Prostate gland (tissue), 2 donors: ENCODE data around the gene RBM27. TPM values are rescaled to one million over a fixed set of nuclear protein-coding genes. Genes with fewer than 3 reads are reported as not detected.

ENCODE experiments used
- DNase-seq: peaks from one replicate; pipeline ENCODE4 v3.0.0-alpha.2; 2019; ENCODE audit warnings: low spot score
- H3K27ac ChIP-seq, 2 donors: fragments of 200-600 bp; sonication (generic); 2 replicates each; pipeline ENCODE4 v1.5.1; 2017 to 2019
- H3K27me3 ChIP-seq: fragments of 200-600 bp; sonication (generic); replicated peaks from 2 replicates; pipeline ENCODE4 v1.5.1; 2019; ENCODE audit not compliant: insufficient read depth
- H3K36me3 ChIP-seq, 2 donors: fragments of 200-600 bp; sonication (generic); 1 replicate in 1 of 2; 2 replicates in 1 of 2; pipeline versions ENCODE4 v1.5.1 to v1.8.1; 2017 to 2019
- H3K4me1 ChIP-seq: fragments of 200-600 bp; sonication (generic); replicated peaks from 2 replicates; pipeline ENCODE4 v1.5.1; 2019
- H3K4me3 ChIP-seq, 2 donors: fragments of 200-600 bp; sonication (generic); 2 replicates each; pipeline ENCODE4 v1.5.1; 2017 to 2019
- H3K9me3 ChIP-seq: fragments of 200-600 bp; sonication (generic); 2 replicates; pipeline ENCODE4 v1.5.1; 2017
- CTCF ChIP-seq, 4 experiments: fragments of 200-600 bp in 2 of 4; fragments of 450-650 bp in 2 of 4; sonication (generic) in 2 of 4; IDR thresholded peaks; 1 replicate in 3 of 4; 2 replicates in 1 of 4; pipeline ENCODE4 v1.5.1; 2016 to 2019; ENCODE audit warnings: antibody characterized with exemption in 4 of 4, mild to moderate bottlenecking in 2 of 4, moderate library complexity in 2 of 4
- POLR2A ChIP-seq: fragments of 450-650 bp; IDR thresholded peaks from one replicate; pipeline ENCODE4 v1.6.1; 2016; ENCODE audit warnings: antibody characterized with exemption, mild to moderate bottlenecking
- POLR2AphosphoS5 ChIP-seq: sonication (generic); formaldehyde crosslinking; IDR thresholded peaks from one replicate; pipeline ENCODE4 v1.6.1; 2017; ENCODE audit warnings: antibody characterized with exemption
- WGBS: methylation state at CpG from one replicate; pipeline ENCODE4 v1.1.5; 2018; 5-methylcytosine and 5-hydroxymethylcytosine counted together
- intact Hi-C: fragments of 100-400 bp; cut with DNase I; formaldehyde crosslinking; loops from one replicate; pipeline ENCODE4 v1.14.2; 2022
- small RNA-seq, 2 donors: library from RNA; depleted of rRNA; stranded (forward); fragments of <200 nt; gene quantifications; one replicate each; pipeline ENCODE3, GENCODE V24; 2016
- total RNA-seq, 2 donors: library from RNA; depleted of rRNA; stranded (reverse); fragments of >200 nt; gene quantifications; one replicate each; pipeline ENCODE4 v1.1.0, GENCODE V29; 2016

RBM27 gene
- total RNA-seq, 2 donors from 2014 or later, result 20.9 to 58.9 TPM

GRCh38 chr5:146238973-146239372, 35.6 kb downstream of the RBM27 start:
- no peak overlapping the region for H3K4me3 ChIP-seq
- no peaks in the 10 kb centered on the region for H3K9me3 ChIP-seq
- DNase-seq, result no peak
- no peaks in the 10 kb centered on the region for H3K27me3 ChIP-seq
- H3K27ac ChIP-seq, result no peak overlapping the region
- H3K4me1 ChIP-seq, result no peaks in the 10 kb centered on the region
- no peaks in the 10 kb centered on the region for H3K36me3 ChIP-seq
- intact Hi-C loops, result no loop called here
- no peak for TF ChIP-seq POLR2A
- no peak for TF ChIP-seq CTCF (IDR thresholded peaks at IDR 0.05)
- TF ChIP-seq POLR2AphosphoS5, result no peak
- WGBS, result 60% methylated on average over 1 of the region's 1 CpG

GRCh38 chr5:146240951-146241350, 37.5 kb downstream of the RBM27 start:
- no peaks in the 10 kb centered on the region for H3K9me3 ChIP-seq
- H3K27me3 ChIP-seq, result no peaks in the 10 kb centered on the region
- H3K27ac ChIP-seq, result no peak overlapping the region
- DNase-seq, result no peak
- TF ChIP-seq POLR2AphosphoS5 (no peak), POLR2A (no peak), CTCF (IDR thresholded peaks at IDR 0.05) (no peak)
- H3K4me3 ChIP-seq, result no peak overlapping the region
- WGBS, result 82% methylated on average over 2 of the region's 2 CpGs
- no peaks in the 10 kb centered on the region for H3K36me3 ChIP-seq
- intact Hi-C loops, result no loop called here
- no peaks in the 10 kb centered on the region for H3K4me1 ChIP-seq

- no peaks in the 10 kb centered on the region for H3K27me3 ChIP-seq
- TF ChIP-seq POLR2AphosphoS5 (no peak), POLR2A (no peak), CTCF (IDR thresholded peaks at IDR 0.05) (no peak)
- intact Hi-C loops, result no loop called here
- H3K27ac ChIP-seq, result no peak overlapping the region
- WGBS, result 85% methylated on average over 3 of the region's 3 CpGs
- no peaks in the 10 kb centered on the region for H3K36me3 ChIP-seq
- no peak for DNase-seq
- H3K9me3 ChIP-seq, result no peaks in the 10 kb centered on the region
- no peaks in the 10 kb centered on the region for H3K4me1 ChIP-seq
- no peak overlapping the region for H3K4me3 ChIP-seq
Observed at GRCh38 chr5:146243247-146243646, 39.8 kb downstream of the RBM27 start.

GRCh38 chr5:146248561-146248960, 45.2 kb downstream of the RBM27 start:
- Histone ChIP-seq H3K36me3 (no peaks in the 10 kb centered on the region), H3K27ac (no peak overlapping the region), H3K27me3 (no peaks in the 10 kb centered on the region), H3K4me3 (no peak overlapping the region), H3K4me1 (no peaks in the 10 kb centered on the region), H3K9me3 (no peaks in the 10 kb centered on the region)
- TF ChIP-seq POLR2A, result no peak
- TF ChIP-seq POLR2AphosphoS5, result no peak
- TF ChIP-seq CTCF (IDR thresholded peaks at IDR 0.05), result no peak
- intact Hi-C loops, result no loop called here
- no peak for DNase-seq
- 100% methylated on average over 5 of the region's 5 CpGs for WGBS

- WGBS, result 97% methylated on average over 4 of the region's 4 CpGs
- intact Hi-C loops, result no loop called here
Observed at GRCh38 chr5:146249801-146250200, 46.4 kb downstream of the RBM27 start.

More at GRCh38 chr5:146249801-146250200, 46.4 kb downstream of the RBM27 start:
- Histone ChIP-seq H3K36me3 (no peaks in the 10 kb centered on the region), H3K4me1 (no peaks in the 10 kb centered on the region), H3K27me3 (no peaks in the 10 kb centered on the region), H3K27ac (no peak overlapping the region), H3K9me3 (no peaks in the 10 kb centered on the region), H3K4me3 (no peak overlapping the region)
- TF ChIP-seq POLR2AphosphoS5 (no peak), CTCF (IDR thresholded peaks at IDR 0.05) (no peak), POLR2A (no peak)
- no peak for DNase-seq

Small RNA genes lying within 50 kb of the gene (small RNA-seq; reads per million reads assigned to genes)
- gene RNU7-180P, result 0 reads per million in 2 donors

Other genes with a start within 250 kb of the RBM27 start
- not detected for gene PLAC8L1, start 98.0 kb upstream of the RBM27 start, total RNA-seq
- 10 to 100 TPM; 66.3 to 69.5 TPM for gene LARS1, start 21.0 kb upstream of the RBM27 start, total RNA-seq
- not detected for gene POU4F3, start 135.2 kb downstream of the RBM27 start, total RNA-seq
- 10 to 100 TPM; 41.4 to 83.0 TPM for gene TCERG1, start 243.7 kb downstream of the RBM27 start, total RNA-seq